K562 (cell line): ENCODE results near the gene EHBP1. TPM values are rescaled to one million over a fixed set of nuclear protein-coding genes. Genes with fewer than 3 reads are reported as not detected.

Experiments used
- ATAC-seq: fragments of 200-7000 bp; cut with Tn5 transposase; 3 replicates; pipeline ENCODE4 v1.9.1; 2020; ENCODE audit warnings: moderate library complexity
- BruUV-seq: library from RNA; stranded (reverse); fragments of 400-500 nt; replicated peaks from 2 replicates; lab custom pipeline; 2021; lab: Mats Ljungman, UMichigan
- CTCF ChIA-PET: fragments of 300-600 bp; formaldehyde crosslinking; extraction: SDS; loops from one replicate; lab custom pipeline; 2021; ENCODE audit warnings: low intra/inter-chr PET ratio; lab: Yijun Ruan, JAX
- POLR2A ChIA-PET: fragments of 300-600, 350-650 bp; sonication (Branson Sonifier 250); formaldehyde crosslinking; extraction: SDS; loops from one replicate; lab custom pipeline; 2021; ENCODE audit warnings: antibody characterized with exemption, inconsistent platforms; lab: Yijun Ruan, JAX
- DNase-seq, 4 experiments: peaks; one replicate each; pipeline versions ENCODE4 v3.0.0 to v3.0.0-alpha.2; 2011 to 2018; ENCODE audit warnings: low spot score in 3 of 4, mixed read lengths in 3 of 4; ENCODE audit errors: extremely low read depth in 1 of 4
- FAIRE-seq: peaks from 2 replicates; lab custom pipeline; 2011; peaks lifted over from hg19 to GRCh38; lab: Jason Lieb, UNC
- H2AFZ ChIP-seq: 2 replicates; pipeline ENCODE4 v1.6.0; 2011; ENCODE audit warnings: low read depth, low read length, control low read depth, inconsistent platforms
- H3K27ac ChIP-seq: fragments of 200-600 bp; 3 replicates; pipeline ENCODE4 v1.8.0; 2011; ENCODE audit warnings: low read depth, mild to moderate bottlenecking, control low read depth, inconsistent platforms, low read length, moderate library complexity, mixed read lengths; ENCODE audit errors: extremely low read depth
- H3K27me3 ChIP-seq, 2 experiments: fragments of 300-600 bp in 1 of 2; 2 replicates in 1 of 2; 3 replicates in 1 of 2; pipeline versions ENCODE4 v1.6.0 to v1.8.0; 2011; ENCODE audit warnings: inconsistent platforms in 2 of 2, low read length in 2 of 2, mild to moderate bottlenecking in 1 of 2, mixed read lengths in 1 of 2, moderate library complexity in 1 of 2; ENCODE audit not compliant: control insufficient read depth in 2 of 2, insufficient read depth in 2 of 2
- H3K36me3 ChIP-seq: fragments of 300-600 bp; 3 replicates; pipeline ENCODE4 v1.8.0; 2011; ENCODE audit warnings: mild to moderate bottlenecking, low read length, inconsistent platforms; ENCODE audit not compliant: control insufficient read depth, insufficient read depth
- H3K4me1 ChIP-seq, 2 experiments: fragments of 200-600 bp in 1 of 2; replicated peaks in 1 of 2; 2 replicates in 1 of 2; 3 replicates in 1 of 2; pipeline versions ENCODE4 v1.5.1 to v1.8.0; 2011; ENCODE audit warnings: inconsistent platforms in 2 of 2, low read length in 2 of 2, mild to moderate bottlenecking in 1 of 2, mixed read lengths in 1 of 2, moderate library complexity in 1 of 2; ENCODE audit not compliant: control insufficient read depth in 2 of 2, insufficient read depth in 2 of 2
- H3K4me2 ChIP-seq: 2 replicates; pipeline ENCODE4 v1.6.1; 2011; ENCODE audit warnings: low read length, control low read depth, inconsistent platforms, mixed read lengths; ENCODE audit not compliant: insufficient read depth
- H3K4me3 ChIP-seq: fragments of 200-600 bp; sonication (generic), shearing (Covaris generic); 2 replicates; pipeline ENCODE4 v1.5.1; 2016; ENCODE audit warnings: control low read depth, inconsistent platforms
- H3K79me2 ChIP-seq: fragments of 200-600 bp; 3 replicates; pipeline ENCODE4 v1.8.0; 2011; ENCODE audit warnings: low read length, inconsistent platforms; ENCODE audit not compliant: control insufficient read depth, insufficient read depth
- H3K9ac ChIP-seq, 2 experiments: 2 replicates each; pipeline versions ENCODE4 v1.6.0 to v1.6.1; 2011; ENCODE audit warnings: low read depth in 2 of 2, low read length in 2 of 2, control low read depth in 1 of 2, inconsistent platforms in 1 of 2, mild to moderate bottlenecking in 1 of 2, mixed read lengths in 1 of 2; ENCODE audit not compliant: insufficient read depth in 1 of 2
- H3K9me1 ChIP-seq: one replicate; pipeline ENCODE4 v1.6.0; 2011; ENCODE audit warnings: inconsistent platforms, mild to moderate bottlenecking, low read length, moderate library complexity; ENCODE audit not compliant: control insufficient read depth, insufficient read depth
- H3K9me3 ChIP-seq: replicated peaks from 2 replicates; pipeline ENCODE4 v1.5.1; 2011; ENCODE audit warnings: low read depth, low read length, inconsistent platforms; ENCODE audit not compliant: control insufficient read depth, insufficient read depth
- H4K20me1 ChIP-seq: replicated peaks from 2 replicates; pipeline ENCODE4 v1.6.1; 2011; ENCODE audit warnings: low read length, inconsistent platforms, mixed read lengths; ENCODE audit not compliant: control insufficient read depth, insufficient read depth
- ARID3B ChIP-seq: fragments of 250-450 bp; sonication (Bioruptor Pico); IDR thresholded peaks from 2 replicates; pipeline ENCODE4 v1.4.0; 2020; ENCODE audit warnings: borderline replicate concordance
- CBX5 ChIP-seq: IDR thresholded peaks from 2 replicates; pipeline ENCODE4 v1.6.1; 2014; ENCODE audit warnings: low read depth, borderline replicate concordance
- CREB3 ChIP-seq: fragments of 450-650 bp; conservative IDR thresholded peaks from 2 replicates; pipeline ENCODE4 v1.6.1; 2016; ENCODE audit warnings: missing genetic modification characterization, low read depth, mild to moderate bottlenecking, missing compliant biosample characterization, moderate library complexity
- HOMEZ ChIP-seq: fragments of 250-450 bp; sonication (Bioruptor Pico); IDR thresholded peaks from 2 replicates; pipeline ENCODE4 v1.4.0; 2020; ENCODE audit warnings: mild to moderate bottlenecking, moderate library complexity
- MEIS2 ChIP-seq: fragments of 450-650 bp; IDR thresholded peaks from 2 replicates; pipeline ENCODE4 v1.6.1; 2014; ENCODE audit warnings: mild to moderate bottlenecking; ENCODE audit not compliant: partially characterized antibody
- NFYB ChIP-seq: IDR thresholded peaks from 2 replicates; pipeline ENCODE4 v1.6.1; 2011; ENCODE audit warnings: mild to moderate bottlenecking, moderate library complexity; ENCODE audit not compliant: insufficient read length; ENCODE audit errors: extremely low read depth
- PCBP2 ChIP-seq: fragments of 200-400 bp; formaldehyde crosslinking; IDR thresholded peaks from 2 replicates; pipeline ENCODE4 v1.6.1; 2018; ENCODE audit warnings: low read length, low read depth, mild to moderate bottlenecking, moderate library complexity; ENCODE audit not compliant: poor library complexity, severe bottlenecking
- PML ChIP-seq: IDR thresholded peaks from 2 replicates; pipeline ENCODE4 v1.6.1; 2012; ENCODE audit warnings: low read length, inconsistent platforms
- TGIF2 ChIP-seq: sonication (generic); formaldehyde crosslinking; IDR thresholded peaks from 2 replicates; pipeline ENCODE4 v1.8.1; 2022; ENCODE audit warnings: mild to moderate bottlenecking, missing genetic modification reagents, moderate library complexity
- ZNF398 ChIP-seq: fragments of 250-450 bp; sonication (Bioruptor Pico); IDR thresholded peaks from 2 replicates; pipeline ENCODE4 v1.8.0; 2021; ENCODE audit warnings: moderate library complexity, mild to moderate bottlenecking, inconsistent platforms
- ZNF830 ChIP-seq: fragments of 250-450 bp; sonication (Bioruptor Pico); IDR thresholded peaks from 2 replicates; pipeline ENCODE4 v1.5.0; 2021; ENCODE audit warnings: mild to moderate bottlenecking
- WGBS: fragments of 100-300 bp; shearing (Covaris generic); methylation state at CpG from one replicate; pipeline ENCODE4 v1.1.6; 2016; ENCODE audit warnings: low coverage, mixed read lengths; ENCODE audit not compliant: insufficient coverage; ENCODE audit errors: missing lambda C conversion rate; 5-methylcytosine and 5-hydroxymethylcytosine counted together
- in situ Hi-C: fragments of 300-500 bp; cut with MboI; formaldehyde crosslinking; loops from 4 replicates; pipeline ENCODE4 v1.15.0; 2018; ENCODE audit warnings: inconsistent platforms, mixed read lengths
- intact Hi-C: fragments of 100-400 bp; cut with micrococcal nuclease; formaldehyde crosslinking; loops from 2 replicates; pipeline ENCODE4 v1.14.2; 2022
- polyA plus RNA-seq, 8 experiments: library from polyadenylated mRNA; depleted of rRNA in 4 of 8; stranded (reverse) in 5 of 8; unstranded in 3 of 8; fragments of >200 nt; fragmentation: Nextera tagmentation in 2 of 8; fragmentation: Illumina TruSeq in 1 of 8; extraction: Ambion mirVana in 2 of 8; extraction: Trizol in 1 of 8; gene quantifications; 2 replicates each; pipeline versions ENCODE4 v1.2.1 to v1.2.3, GENCODE V29; 2011 to 2014; ENCODE audit warnings: inconsistent platforms in 1 of 8, missing spikeins in 1 of 8
- total RNA-seq, 7 experiments: library from RNA; depleted of rRNA in 6 of 7; stranded (reverse); fragments of >200 nt in 6 of 7; fragmentation: Illumina TruSeq in 2 of 7; extraction: Trizol in 2 of 7; gene quantifications; 2 replicates each; pipeline versions ENCODE4 v1.2.1 to v1.2.3, GENCODE V29; 2011 to 2021; ENCODE audit warnings: low replicate concordance in 1 of 7

The EHBP1 gene
- total and polyA plus RNA-seq, 9 of the 15 experiments (the other 6 are each of a cell fraction or from before 2014, with no cell fraction given): 8.9 to 26.6 (median 19.3) TPM

- no peaks in the 10 kb centered on the region for H3K9me1 ChIP-seq
- no peak overlapping the region for H2AFZ ChIP-seq
- 58% methylated on average over 2 of the region's 2 CpGs for WGBS
- H3K9ac ChIP-seq: no peak overlapping the region
- CTCF ChIA-PET: no interaction called here
- H3K4me3 ChIP-seq: no peak overlapping the region
- no peak for FAIRE-seq
- no TSS peak for BruUV-seq
- no peaks in the 10 kb centered on the region for H3K9me3 ChIP-seq
- no peaks in the 10 kb centered on the region for H4K20me1 ChIP-seq
- in situ Hi-C loops (no loop called here), intact Hi-C loops (no loop called here)
- H3K36me3 ChIP-seq: no peaks in the 10 kb centered on the region
- H3K79me2 ChIP-seq: no peaks in the 10 kb centered on the region
- H3K27me3 ChIP-seq: no peaks in the 10 kb centered on the region
- POLR2A ChIA-PET: no interaction called here
- H3K4me2 ChIP-seq: no peak overlapping the region
- ATAC-seq: no peak
- DNase-seq: no peak
- H3K27ac ChIP-seq: no peak overlapping the region
- H3K4me1 ChIP-seq: no peaks in the 10 kb centered on the region
- TF ChIP-seq HOMEZ (CRISPR knock-in tag): no peak
- no peak for TF ChIP-seq CREB3 (tag)
- no peak for TF ChIP-seq TGIF2
- no peak for TF ChIP-seq ZNF830
- no peak for TF ChIP-seq ARID3B (CRISPR knock-in tag)
- no peak for TF ChIP-seq CBX5
- TF ChIP-seq MEIS2: no peak
- TF ChIP-seq PCBP2: no peak
- no peak for TF ChIP-seq ZNF398 (CRISPR knock-in tag)
- no peak for TF ChIP-seq PML
- TF ChIP-seq NFYB: no peak
Observed at GRCh38 chr2:63027220-63027619, 321.7 kb downstream of the EHBP1 start.
